HuH-7.5 (cell line): ENCODE data around the gene GLRB.
"Not testable (repeated sequence)": the region's sequence is repeated elsewhere in the genome, so short reads cannot be mapped to it uniquely, and the experiment has no call there.

Source experiments
- DNase-seq: peaks from one replicate; pipeline ENCODE4 v3.0.0; 2011; ENCODE audit warnings: low spot score

The GLRB gene

DNA sequence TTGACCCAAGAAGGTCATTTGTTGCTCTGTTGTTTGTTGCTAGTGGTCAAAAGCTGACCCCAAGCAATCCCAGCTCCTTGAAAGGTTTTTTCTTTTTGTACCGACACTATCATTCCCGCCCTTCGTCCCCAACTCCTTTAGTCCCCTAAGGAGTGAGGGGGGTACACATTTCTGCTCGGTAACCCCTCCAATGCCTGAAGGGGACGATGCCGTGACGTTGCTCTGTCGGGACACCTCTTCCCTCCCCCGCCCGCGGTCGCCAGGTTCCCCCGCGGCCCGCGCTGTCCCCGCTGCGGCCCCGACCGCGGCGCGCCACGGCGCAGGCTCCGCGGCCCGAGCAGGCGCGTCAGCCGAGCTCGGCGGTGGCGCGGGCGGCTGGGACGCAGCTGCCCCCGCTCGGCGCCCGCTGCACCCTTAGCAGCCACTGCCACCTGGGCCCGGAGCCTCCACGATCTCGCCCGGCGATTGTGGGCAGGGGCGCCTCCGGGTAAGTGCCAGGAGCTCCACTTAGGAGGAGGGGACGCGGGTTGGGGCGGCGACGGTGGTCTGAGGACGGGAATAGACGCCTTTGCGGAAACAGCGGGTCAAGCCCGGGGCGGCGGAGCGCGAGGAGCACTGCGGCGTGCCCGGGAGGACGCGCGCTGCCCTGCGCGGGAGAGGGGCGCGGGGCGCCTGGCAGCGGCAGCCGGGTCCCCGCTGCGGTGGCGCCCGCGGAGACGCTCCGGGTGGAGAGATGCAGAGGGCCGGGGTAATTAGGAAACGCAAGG lies at the start of gene GLRB:
GLRB (plus strand) TSS at position 340 of the 767 bp plus-strand sequence. CDS start 1,875 bp downstream, outside the sequence.
- DNase-seq = peak; percentile 49

- DNase-seq = no peak
These were observed 40.5 kb upstream of the GLRB start for GRCh38 chr4:157035471-157035870.

GRCh38 chr4:157040405-157040804 lies 35.5 kb upstream of the GLRB start:
- DNase-seq = no peak

GRCh38 chr4:157043131-157043530 lies 32.8 kb upstream of the GLRB start:
- DNase-seq = no peak

DNA sequence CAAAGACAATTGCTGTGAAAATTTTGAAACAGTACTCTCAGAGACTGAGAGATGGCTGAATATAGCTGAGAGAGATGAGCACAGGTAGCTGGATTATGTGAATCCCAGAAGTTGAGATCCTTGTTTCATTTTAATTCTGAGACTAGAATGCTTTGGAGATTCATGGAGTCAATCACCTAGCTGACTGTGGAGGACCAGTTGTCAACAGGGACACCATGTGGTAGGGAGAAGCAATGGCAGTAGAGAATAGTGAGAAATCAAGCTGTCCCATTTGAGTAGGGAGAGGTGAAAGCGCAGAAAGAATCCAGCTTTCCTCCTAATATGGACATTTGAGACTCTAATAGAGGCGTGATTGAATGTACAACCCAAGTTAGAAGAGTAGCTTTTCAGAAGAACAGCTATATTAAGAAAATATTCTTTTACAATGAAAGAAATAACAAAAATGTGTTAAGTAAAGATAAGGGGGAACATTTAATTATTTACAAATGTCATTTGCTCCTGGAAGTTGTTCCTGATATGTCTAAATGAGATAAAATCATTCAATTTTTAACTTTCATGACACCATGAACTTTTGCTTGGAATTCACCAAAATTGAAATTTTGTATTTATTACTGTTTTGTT lies 30.3 kb upstream of the GLRB start:
- DNase-seq = peak; percentile 20

DNA sequence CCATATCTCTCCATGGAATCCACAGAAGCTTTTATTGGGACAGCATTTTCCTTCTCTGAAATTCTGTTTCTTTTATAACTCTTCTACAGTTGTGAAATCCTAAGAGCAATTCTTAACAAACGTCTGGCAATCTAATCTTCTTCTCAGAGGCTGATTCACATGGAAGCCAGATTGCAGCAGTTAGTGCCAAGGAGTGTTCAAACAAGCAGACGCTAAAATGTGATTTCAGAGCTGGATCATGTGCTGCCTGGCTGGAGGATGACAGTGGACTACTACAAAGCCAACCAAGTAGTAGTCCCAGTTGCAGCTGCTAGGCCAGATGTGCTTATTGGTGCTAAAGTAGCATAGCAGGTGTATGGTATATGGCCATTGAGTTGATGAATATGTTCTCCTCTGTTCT lies 27.7 kb upstream of the GLRB start:
- DNase-seq = no peak

DNA sequence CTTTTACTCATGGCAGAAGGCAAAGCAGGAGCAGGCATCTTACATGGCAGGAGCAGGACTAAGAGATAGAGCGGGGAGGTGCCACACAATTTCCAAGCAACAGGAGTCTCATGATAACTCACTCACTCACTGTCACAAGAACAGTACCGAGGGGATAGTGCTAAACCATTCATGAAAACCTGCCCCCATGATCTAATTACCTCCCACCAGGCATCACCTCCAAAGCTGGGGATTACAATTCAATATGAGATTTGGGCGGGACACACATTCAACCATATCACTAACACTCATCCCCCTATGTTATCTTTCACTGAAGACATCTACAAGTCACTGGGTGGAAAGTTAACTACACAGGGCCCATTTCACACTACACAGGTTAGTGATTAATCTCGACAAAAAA lies 25.4 kb upstream of the GLRB start:
- no peak for DNase-seq

DNA sequence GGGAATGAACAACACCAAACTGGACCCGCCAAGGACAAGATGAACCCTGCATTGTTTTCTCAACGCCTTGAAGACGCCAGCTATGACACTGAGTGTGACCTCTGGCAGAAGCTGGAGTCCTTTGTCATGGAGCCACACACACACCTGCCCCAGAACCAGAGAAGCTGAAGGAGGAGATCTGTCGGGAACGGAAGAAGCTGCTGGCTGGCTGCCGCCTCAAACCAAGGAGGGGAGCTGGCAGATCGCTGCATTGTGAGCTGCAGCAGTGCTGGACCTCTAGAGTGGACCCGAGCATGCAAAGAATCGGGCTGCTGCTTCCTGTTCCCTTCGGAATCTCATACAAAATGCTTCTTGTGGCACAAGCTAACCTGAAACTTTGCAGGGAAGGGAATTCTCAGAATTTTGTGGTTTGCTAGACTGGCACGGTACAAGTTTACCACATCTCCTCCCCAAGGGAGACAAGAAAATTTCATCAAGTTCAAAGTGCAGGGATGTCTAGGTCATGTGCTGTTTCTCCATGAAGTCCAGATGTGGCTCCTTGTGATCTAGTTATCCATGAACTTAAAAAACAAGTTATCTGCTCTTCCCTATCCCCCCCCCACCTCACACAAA lies 23.4 kb upstream of the GLRB start:
- no peak for DNase-seq

- no peak for DNase-seq
These were observed 18.7 kb upstream of the GLRB start for GRCh38 chr4:157057218-157057617.

DNA sequence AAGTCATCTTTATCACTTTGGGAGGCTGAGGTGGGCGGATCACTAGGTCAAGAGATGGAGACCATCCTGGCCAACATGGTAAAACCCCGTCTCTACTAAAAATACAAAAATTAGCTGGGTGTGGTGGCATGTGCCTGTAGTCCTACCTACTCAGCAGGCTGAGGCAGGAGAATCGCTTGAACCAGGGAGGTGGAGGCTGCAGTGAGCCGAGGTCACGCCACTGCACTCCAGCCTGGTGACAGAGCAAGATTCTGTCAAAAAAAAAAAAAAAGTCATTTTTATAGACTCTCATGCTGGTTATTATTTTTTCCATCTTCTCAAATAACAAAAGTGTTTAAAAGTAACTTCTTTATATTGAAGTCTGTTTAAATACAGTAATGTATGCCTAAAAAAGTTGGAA lies 17.1 kb upstream of the GLRB start:
- DNase-seq = not testable (repeated sequence)

DNA sequence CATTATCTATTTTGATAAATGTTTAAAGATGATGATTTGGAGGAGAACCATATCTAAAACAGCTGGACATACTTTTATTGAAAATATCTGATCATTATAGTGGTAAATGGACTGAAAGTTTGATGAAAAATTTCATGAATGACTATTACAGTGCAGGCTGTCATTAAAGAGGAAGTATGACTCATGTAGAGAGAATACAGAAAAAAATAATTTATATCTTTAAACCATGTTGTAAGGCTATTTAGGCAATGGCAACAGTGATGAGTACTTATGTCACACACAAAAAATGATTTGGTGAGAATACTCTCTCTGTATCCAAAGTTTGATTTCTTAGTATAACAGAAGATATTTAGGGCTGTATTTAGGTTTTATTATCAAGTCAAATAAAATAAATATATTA lies 3.9 kb upstream of the GLRB start:
- DNase-seq = no peak

DNA sequence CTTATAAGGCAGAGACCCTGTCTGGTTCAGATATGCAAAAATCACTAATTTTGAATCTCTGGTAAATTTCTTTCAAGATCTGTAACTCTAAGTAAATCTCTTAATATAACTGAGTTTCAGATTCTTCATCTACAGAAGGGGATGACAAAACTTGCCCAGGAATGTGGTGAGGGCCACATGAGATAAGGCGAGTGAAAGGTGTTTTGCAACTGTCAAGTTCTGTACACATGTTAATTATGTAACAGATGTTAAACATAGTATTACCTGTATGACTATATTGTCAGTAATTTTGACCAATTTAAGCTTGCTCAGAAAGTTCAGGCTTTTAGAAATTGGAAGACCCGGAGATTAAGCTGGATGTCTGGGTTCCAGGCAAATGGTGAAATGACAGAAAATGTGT lies 549 bp upstream of the GLRB start:
- DNase-seq = peak; percentile 29

- DNase-seq = peak; percentile 11
These were observed 613 bp downstream of the GLRB start for GRCh38 chr4:157076578-157076947.

GRCh38 chr4:157079441-157079840 lies 3.5 kb downstream of the GLRB start:
- DNase-seq = no peak

- DNase-seq = no peak
These were observed 4.7 kb downstream of the GLRB start for GRCh38 chr4:157080605-157081004.

- DNase-seq = no peak
These were observed 19.8 kb downstream of the GLRB start for GRCh38 chr4:157095716-157096115.

DNA sequence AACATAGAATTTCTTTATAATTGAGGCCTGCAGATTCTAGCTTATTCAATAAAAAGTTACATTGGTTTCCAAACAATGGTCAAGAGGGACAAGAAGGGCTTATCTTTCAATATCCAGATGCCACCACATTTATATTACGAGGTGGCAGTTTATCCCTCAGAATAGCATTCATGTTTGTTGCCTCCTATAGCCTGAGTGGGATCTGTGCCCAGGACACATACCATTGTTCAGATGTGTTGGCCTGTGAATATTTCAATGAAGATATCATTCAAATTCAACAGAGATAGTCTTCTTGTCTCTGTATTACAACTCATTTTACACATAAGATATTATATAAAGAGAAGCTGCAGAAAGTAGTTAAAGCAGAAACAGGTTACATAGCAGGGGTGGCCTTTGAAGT lies 20.5 kb downstream of the GLRB start:
- no peak for DNase-seq

DNA sequence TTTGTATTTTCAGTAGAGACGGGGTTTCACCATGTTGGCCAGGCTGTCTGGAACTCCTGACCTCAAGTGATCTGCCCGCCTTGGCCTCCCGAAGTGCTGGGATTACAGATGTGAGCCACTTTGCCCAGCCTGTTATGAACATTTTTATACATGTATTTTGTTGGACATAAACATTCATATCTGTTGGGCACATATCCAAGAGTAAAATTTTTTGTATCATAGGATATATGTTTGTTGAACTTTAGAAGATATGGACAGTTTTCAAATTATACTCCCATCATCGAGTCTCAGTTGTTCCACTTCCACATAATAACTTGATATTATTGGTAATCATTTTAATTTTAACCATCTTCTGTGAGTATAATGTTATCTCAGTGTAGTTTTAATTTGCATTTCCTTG lies 23.6 kb downstream of the GLRB start:
- no peak for DNase-seq

- no peak for DNase-seq
These were observed 28.6 kb downstream of the GLRB start for GRCh38 chr4:157104541-157104940.

- no peak for DNase-seq
These were observed 38.7 kb downstream of the GLRB start for GRCh38 chr4:157114671-157115070.

GRCh38 chr4:157115613-157116335 lies 39.8 kb downstream of the GLRB start:
- no peak for DNase-seq

DNA sequence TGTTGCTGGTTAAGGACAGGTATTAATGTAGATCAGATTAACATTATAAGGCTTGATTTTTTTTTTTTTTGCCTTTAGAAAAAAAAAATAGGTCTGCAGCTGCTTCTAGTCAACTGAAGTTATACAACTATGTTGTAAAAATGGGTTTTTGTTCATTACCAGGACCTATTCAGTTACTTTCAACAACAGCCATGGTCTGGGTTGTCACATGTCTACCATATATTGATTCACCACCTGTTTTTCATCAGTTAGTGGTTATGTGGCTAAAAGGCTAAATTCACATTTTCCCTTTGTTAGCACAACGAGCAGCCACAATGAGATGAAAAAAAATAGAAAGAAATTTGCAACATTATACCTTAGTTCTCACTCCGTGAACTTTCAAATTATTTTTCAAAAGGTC lies 45.5 kb downstream of the GLRB start:
- no peak for DNase-seq

GRCh38 chr4:157127571-157127970 lies 51.6 kb downstream of the GLRB start:
- no peak for DNase-seq
